ENCODE data around the gene EPS15. TPM values are rescaled to one million over a fixed set of nuclear protein-coding genes. Genes with fewer than 3 reads are reported as not detected.

The EPS15 gene
- total and polyA plus RNA-seq, 10 of the 15 experiments (the other 5 are each of a cell fraction or from before 2014, with no cell fraction given) = 24.7 to 87.8 (median 56.3) TPM

DNA sequence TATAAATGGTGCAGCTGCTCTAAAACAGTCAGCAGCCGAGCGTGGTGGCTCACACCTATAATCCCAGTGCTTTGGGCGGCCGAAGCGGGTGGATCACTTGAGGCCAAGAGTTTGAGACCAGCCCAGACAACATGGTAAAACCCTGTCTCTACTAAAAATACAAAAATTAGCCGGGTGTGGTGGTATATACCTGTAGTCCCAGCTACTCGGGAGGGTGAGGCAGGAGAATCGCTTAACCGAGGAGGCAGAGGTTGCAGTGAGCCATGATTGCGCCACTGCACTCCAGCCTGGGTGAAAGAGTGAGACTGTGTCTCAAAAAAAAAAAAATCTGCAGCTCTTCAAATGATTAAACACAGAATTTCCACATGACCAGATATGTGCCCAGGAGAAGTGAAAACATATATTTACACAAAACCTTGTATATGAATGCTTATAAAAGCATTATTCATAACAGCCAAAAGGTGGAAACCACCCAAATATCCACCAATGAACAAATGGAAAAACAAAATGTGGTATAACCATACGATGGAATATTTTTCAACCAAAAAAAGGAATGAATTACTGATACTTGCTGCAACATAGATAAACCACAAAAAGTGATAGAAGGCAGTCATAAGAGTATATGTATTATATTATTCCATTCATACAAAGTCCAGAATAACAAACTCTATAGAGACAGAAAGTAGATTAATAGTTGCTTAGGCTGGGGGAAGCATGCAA lies 14.1 kb downstream of the EPS15 start (continued):
- TF ChIP-seq NFYB (IDR thresholded peaks at IDR 0.05; ENCODE audit: insufficient read depth, low read depth, low read length) = 0 out of 2 replicates have a peak, but pooled peaks have one; percentile 13
- TF ChIP-seq CBX5 (IDR thresholded peaks at IDR 0.05; ENCODE audit: low read depth) = peak; percentile 85
- TF ChIP-seq MEF2A (IDR thresholded peaks at IDR 0.05; ENCODE audit: insufficient read depth, low read depth, low read length) = 0 out of 2 replicates have a peak, but pooled peaks have one; percentile 42
- TF ChIP-seq MTA3 (IDR thresholded peaks at IDR 0.05; ENCODE audit: borderline replicate concordance, low read length) = no peak
- TF ChIP-seq IKZF1 (conservative IDR thresholded peaks at IDR 0.05) = peak; percentile 60
- TF ChIP-seq ZNF24 (IDR thresholded peaks at IDR 0.05) = peak; percentile 92
- TF ChIP-seq ZNF207 (IDR thresholded peaks at IDR 0.05; ENCODE audit: borderline replicate concordance) = no peak
- TF ChIP-seq TAF1 (IDR thresholded peaks at IDR 0.05; ENCODE audit: borderline replicate concordance, low read depth, low read length) = peak; percentile 42; the same call in 1 of the 2 replicates
- no peak for TF ChIP-seq POLR2AphosphoS2 (IDR thresholded peaks at IDR 0.05; ENCODE audit: low read depth, low read length)
- TF ChIP-seq ZBED1 (IDR thresholded peaks at IDR 0.05; ENCODE audit: borderline replicate concordance) = 0 out of 2 replicates have a peak, but pooled peaks have one; percentile 51
- TF ChIP-seq MYC (IDR thresholded peaks at IDR 0.05; ENCODE audit: insufficient read depth, insufficient read length, insufficient replicate concordance, low read length, severe bottlenecking) = no peak
- TF ChIP-seq CHD1 (IDR thresholded peaks at IDR 0.05; ENCODE audit: low read depth, low read length) = no peak
- TF ChIP-seq SIX5 (IDR thresholded peaks at IDR 0.05; ENCODE audit: low read depth, low read length, severe bottlenecking) = no peak
- TF ChIP-seq PAX8 (IDR thresholded peaks at IDR 0.05) = 0 out of 2 replicates have a peak, but pooled peaks have one; percentile 42
- TF ChIP-seq BACH1 (IDR thresholded peaks at IDR 0.05; ENCODE audit: borderline replicate concordance) = no peak
- peak; percentile 79 for TF ChIP-seq POLR2AphosphoS5 (IDR thresholded peaks at IDR 0.05; ENCODE audit: low read length)
- TF ChIP-seq, protein P1, sequence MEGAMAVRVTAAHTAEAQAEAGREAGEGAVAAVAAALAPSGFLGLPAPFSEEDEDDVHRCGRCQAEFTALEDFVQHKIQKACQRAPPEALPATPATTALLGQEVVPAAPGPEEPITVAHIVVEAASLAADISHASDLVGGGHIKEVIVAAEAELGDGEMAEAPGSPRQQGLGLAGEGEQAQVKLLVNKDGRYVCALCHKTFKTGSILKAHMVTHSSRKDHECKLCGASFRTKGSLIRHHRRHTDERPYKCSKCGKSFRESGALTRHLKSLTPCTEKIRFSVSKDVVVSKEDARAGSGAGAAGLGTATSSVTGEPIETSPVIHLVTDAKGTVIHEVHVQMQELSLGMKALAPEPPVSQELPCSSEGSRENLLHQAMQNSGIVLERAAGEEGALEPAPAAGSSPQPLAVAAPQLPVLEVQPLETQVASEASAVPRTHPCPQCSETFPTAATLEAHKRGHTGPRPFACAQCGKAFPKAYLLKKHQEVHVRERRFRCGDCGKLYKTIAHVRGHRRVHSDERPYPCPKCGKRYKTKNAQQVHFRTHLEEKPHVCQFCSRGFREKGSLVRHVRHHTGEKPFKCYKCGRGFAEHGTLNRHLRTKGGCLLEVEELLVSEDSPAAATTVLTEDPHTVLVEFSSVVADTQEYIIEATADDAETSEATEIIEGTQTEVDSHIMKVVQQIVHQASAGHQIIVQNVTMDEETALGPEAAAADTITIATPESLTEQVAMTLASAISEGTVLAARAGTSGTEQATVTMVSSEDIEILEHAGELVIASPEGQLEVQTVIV (IDR thresholded peaks at IDR 0.05; ENCODE audit: borderline replicate concordance, partially characterized antibody) = no peak
- TF ChIP-seq ASH2L (IDR thresholded peaks at IDR 0.05; ENCODE audit: borderline replicate concordance, low read depth) = no peak
- TF ChIP-seq ZBTB40 (IDR thresholded peaks at IDR 0.05; ENCODE audit: borderline replicate concordance) = no peak; the same call in 1 of the 2 replicates
- no peak for TF ChIP-seq WRNIP1 (IDR thresholded peaks at IDR 0.05; ENCODE audit: borderline replicate concordance, low read depth, low read length)
- peak; percentile 31; the same call in 1 of the 2 replicates for TF ChIP-seq BMI1 (IDR thresholded peaks at IDR 0.05; ENCODE audit: borderline replicate concordance)
- peak; percentile 60; the same call in 1 of the 2 replicates for TF ChIP-seq MTA2 (IDR thresholded peaks at IDR 0.05; ENCODE audit: low read depth)
- TF ChIP-seq HDAC6 (IDR thresholded peaks at IDR 0.05; ENCODE audit: unreplicated experiment) = no peak
- TF ChIP-seq NFIC (IDR thresholded peaks at IDR 0.05; ENCODE audit: low read depth, low read length) = peak; percentile 89
- TF ChIP-seq ZNF217 (IDR thresholded peaks at IDR 0.05) = 0 out of 2 replicates have a peak, but pooled peaks have one; percentile 41
